GM12878 (cell line): ENCODE data around the gene PDE11A. TPM values are rescaled to one million over a fixed set of nuclear protein-coding genes. Genes with fewer than 3 reads are reported as not detected.

ENCODE experiments used
- ATAC-seq: fragments of 200-7000 bp; cut with Tn5 transposase; 3 replicates; pipeline ENCODE4 v1.9.1; 2020; ENCODE audit warnings: mild to moderate bottlenecking, moderate library complexity
- BruUV-seq: library from RNA; stranded (reverse); fragments of 400-500 nt; replicated peaks from 2 replicates; lab custom pipeline; 2021; lab: Mats Ljungman, UMichigan
- CTCF ChIA-PET: fragments of 300-600 bp; sonication (Branson Sonifier 250); formaldehyde crosslinking; extraction: SDS; loops from one replicate; lab custom pipeline; 2021; ENCODE audit warnings: inconsistent platforms; lab: Yijun Ruan, JAX
- POLR2A ChIA-PET: fragments of 350-600 bp; formaldehyde crosslinking; extraction: SDS; loops from one replicate; lab custom pipeline; 2021; ENCODE audit warnings: inconsistent platforms; lab: Charles Lee
- RAD21 ChIA-PET: fragments of 300-600 bp; sonication (Branson Sonifier 250); formaldehyde crosslinking; loops from one replicate; lab custom pipeline; 2023; ENCODE audit warnings: antibody characterized with exemption; ENCODE audit not compliant: unreplicated experiment; lab: Charles Lee
- SMC1A ChIA-PET: fragments of 300-600 bp; sonication (Branson Sonifier 250); formaldehyde crosslinking; loops from one replicate; lab custom pipeline; 2023; ENCODE audit not compliant: unreplicated experiment, uncharacterized antibody; lab: Charles Lee
- DNase-seq: peaks from one replicate; pipeline ENCODE4 v3.0.0-alpha.2; 2011; ENCODE audit warnings: low read depth, low spot score
- FAIRE-seq: peaks from 3 replicates; lab custom pipeline; 2011; peaks lifted over from hg19 to GRCh38; lab: Jason Lieb, UNC
- H2AFZ ChIP-seq: 2 replicates; pipeline ENCODE4 v1.6.0; 2011; ENCODE audit warnings: low read depth, low read length, control low read depth; ENCODE audit not compliant: control insufficient read depth
- H3K27ac ChIP-seq: 2 replicates; pipeline ENCODE4 v1.5.1; 2011; ENCODE audit warnings: control low read depth; ENCODE audit not compliant: control insufficient read depth, insufficient read depth
- H3K27me3 ChIP-seq, 2 experiments: replicated peaks in 1 of 2; 2 replicates each; pipeline versions ENCODE4 v1.6.0 to v1.6.1; 2011; ENCODE audit warnings: low read length in 1 of 2; ENCODE audit not compliant: control insufficient read depth in 2 of 2, insufficient read depth in 2 of 2
- H3K36me3 ChIP-seq, 2 experiments: 2 replicates each; pipeline ENCODE4 v1.5.1; 2011; ENCODE audit warnings: low read length in 1 of 2; ENCODE audit not compliant: control insufficient read depth in 2 of 2, insufficient read depth in 2 of 2
- H3K4me1 ChIP-seq: 2 replicates; pipeline ENCODE4 v1.6.1; 2011; ENCODE audit warnings: mild to moderate bottlenecking, low read length, moderate library complexity, mixed read lengths; ENCODE audit not compliant: control insufficient read depth, insufficient read depth
- H3K4me2 ChIP-seq: 2 replicates; pipeline ENCODE4 v1.6.0; 2011; ENCODE audit warnings: control low read depth; ENCODE audit not compliant: control insufficient read depth, insufficient read depth
- H3K4me3 ChIP-seq: fragments of 200-600 bp; sonication (generic); 2 replicates; pipeline ENCODE4 v1.5.1; 2016
- H3K79me2 ChIP-seq: 2 replicates; pipeline ENCODE4 v1.6.0; 2011; ENCODE audit warnings: low read length; ENCODE audit not compliant: control insufficient read depth, insufficient read depth
- H3K9ac ChIP-seq: 2 replicates; pipeline ENCODE4 v1.8.0; 2011; ENCODE audit warnings: low read length, control low read depth, mixed read lengths; ENCODE audit not compliant: control insufficient read depth, insufficient read depth
- H3K9me3 ChIP-seq: replicated peaks from 3 replicates; pipeline ENCODE4 v1.5.1; 2011; ENCODE audit warnings: mild to moderate bottlenecking, low read length; ENCODE audit not compliant: control insufficient read depth, insufficient read depth
- H4K20me1 ChIP-seq: 2 replicates; pipeline ENCODE4 v1.6.0; 2011; ENCODE audit not compliant: control insufficient read depth, insufficient read depth
- ESRRA ChIP-seq: IDR thresholded peaks from 2 replicates; pipeline ENCODE4 v1.6.1; 2012; ENCODE audit warnings: mild to moderate bottlenecking, low read length, improper control_type of control experiment
- IRF4 ChIP-seq: IDR thresholded peaks from 2 replicates; pipeline ENCODE4 v1.6.1; 2011; ENCODE audit warnings: low read depth, low read length
- RAD21 ChIP-seq: IDR thresholded peaks from 2 replicates; pipeline ENCODE4 v1.6.1; 2011; ENCODE audit warnings: mild to moderate bottlenecking, low read depth, low read length, moderate library complexity; ENCODE audit not compliant: insufficient read depth
- RCOR1 ChIP-seq: conservative IDR thresholded peaks from 2 replicates; pipeline ENCODE4 v1.6.1; 2012; ENCODE audit warnings: low read depth, low read length, improper control_type of control experiment
- SIN3A ChIP-seq: IDR thresholded peaks from 2 replicates; pipeline ENCODE4 v1.6.1; 2012; ENCODE audit warnings: low read depth, low read length, improper control_type of control experiment
- SKIL ChIP-seq: fragments of 450-650 bp; IDR thresholded peaks from 2 replicates; pipeline ENCODE4 v1.6.1; 2017; ENCODE audit warnings: mild to moderate bottlenecking, low read depth, inconsistent platforms; ENCODE audit not compliant: poor library complexity, severe bottlenecking
- SPI1 ChIP-seq: IDR thresholded peaks from 2 replicates; pipeline ENCODE4 v1.6.1; 2011; ENCODE audit warnings: low read depth, mild to moderate bottlenecking, low read length, moderate library complexity, borderline replicate concordance; ENCODE audit not compliant: insufficient read depth
- TCF7 ChIP-seq: IDR thresholded peaks from 2 replicates; pipeline ENCODE4 v1.6.1; 2014; ENCODE audit warnings: antibody characterized with exemption, borderline replicate concordance
- ZNF592 ChIP-seq: fragments of 450-650 bp; IDR thresholded peaks from 2 replicates; pipeline ENCODE4 v1.6.1; 2017; ENCODE audit warnings: mild to moderate bottlenecking, moderate library complexity
- WGBS: methylation state at CpG from one replicate; pipeline ENCODE4 v1.1.6; 2016; ENCODE audit warnings: low lambda C conversion rate; ENCODE audit not compliant: insufficient replicate concordance, insufficient coverage; ENCODE audit errors: missing lambda C conversion rate; 5-methylcytosine and 5-hydroxymethylcytosine counted together
- in situ Hi-C: fragments of 300-500 bp; cut with MboI; formaldehyde crosslinking; loops from 9 replicates; pipeline ENCODE4 v1.14.3; 2018; ENCODE audit warnings: mixed read lengths
- intact Hi-C: fragments of 100-400 bp; cut with micrococcal nuclease; formaldehyde crosslinking; loops from one replicate; pipeline ENCODE4 v1.14.2; 2022; ENCODE audit not compliant: unreplicated experiment
- polyA plus RNA-seq, 11 experiments: library from polyadenylated mRNA; depleted of rRNA in 4 of 11; unstranded in 6 of 11; stranded (reverse) in 5 of 11; fragments of >200 nt; fragmentation: Nextera tagmentation in 4 of 11; fragmentation: Illumina TruSeq in 1 of 11; extraction: Ambion mirVana in 4 of 11; extraction: Trizol in 1 of 11; gene quantifications; 1 replicate in 1 of 11; 2 replicates in 10 of 11; pipeline versions ENCODE4 v1.2.1 to v1.2.3, GENCODE V29; 2011 to 2016; ENCODE audit warnings: inconsistent platforms in 2 of 11, missing spikeins in 2 of 11, low read depth in 1 of 11
- total RNA-seq, 4 experiments: library from RNA; depleted of rRNA in 3 of 4; stranded (reverse); fragments of >200 nt in 3 of 4; fragmentation: Illumina TruSeq in 1 of 4; extraction: Trizol in 1 of 4; gene quantifications; 2 replicates each; pipeline versions ENCODE4 v1.2.1 to v1.2.3, GENCODE V29; 2013 to 2021

PDE11A gene
- total and polyA plus RNA-seq, 10 of the 15 experiments (the other 5 are each of a cell fraction or from before 2014, with no cell fraction given): 0.01 to 0.17 (median 0.06) TPM; not detected in 5

DNA sequence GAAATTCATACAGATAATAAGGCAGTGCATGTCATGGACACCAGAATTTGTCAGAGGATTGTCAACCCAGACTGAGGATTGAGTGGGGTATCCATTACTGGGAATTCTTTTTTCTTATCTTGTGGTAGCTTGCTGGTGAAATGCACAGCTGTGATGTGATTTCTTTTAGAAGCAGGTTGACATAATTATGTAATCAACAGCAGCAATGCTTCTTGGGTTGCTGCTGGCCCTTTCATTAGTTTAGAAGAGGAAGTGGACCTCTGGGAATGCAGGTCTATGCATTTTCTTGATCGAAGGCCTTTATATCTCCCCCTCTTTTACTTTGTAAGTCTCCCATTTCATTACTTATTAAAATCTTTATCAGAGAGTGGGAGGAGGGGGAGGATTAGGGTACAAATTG lies 360.1 kb downstream of the PDE11A start:
- ChIA-PET CTCF (no interaction called here), POLR2A (no interaction called here), SMC1A (interaction anchor here (0.5 kb wide), 1 partner anchor 235 kb away, joined by 3 read pairs; no protein-coding TSS in a partner anchor), RAD21 (no interaction called here)
- Histone ChIP-seq H4K20me1 (no peaks in the 10 kb centered on the region), H3K79me2 (no peaks in the 10 kb centered on the region), H3K9me3 (no peaks in the 10 kb centered on the region), H3K27me3 (peaks cover 0 to 3% of the 10 kb centered on the region in 2 experiments; a peak in 2 of 4 replicates), H3K4me3 (no peak overlapping the region), H3K27ac (no peak overlapping the region), H2AFZ (no peak overlapping the region), H3K4me1 (no peaks in the 10 kb centered on the region), H3K9ac (no peak overlapping the region), H3K36me3 (no peaks in the 10 kb centered on the region), H3K4me2 (no peak overlapping the region)
- intact Hi-C loops (no loop called here), in situ Hi-C loops (no loop called here)
- DNase-seq (no peak), FAIRE-seq (no peak), ATAC-seq (no peak)
- no TSS peak for BruUV-seq
- TF ChIP-seq IRF4 (no peak), SKIL (no peak), RAD21 (no peak), ZNF592 (no peak), TCF7 (no peak), SPI1 (0 out of 2 replicates have a peak, but pooled peaks have one; percentile 4), SIN3A (no peak), ESRRA (no peak), RCOR1 (no peak)
- WGBS: 79% methylated on average over 1 of the region's 1 CpG
